Ishikawa (cell line): Measurements from ENCODE around the gene ZNF592.

Source experiments
- CEBPB ChIP-seq: IDR thresholded peaks from 2 replicates; pipeline ENCODE4 v1.6.1; 2012
- CREB1 ChIP-seq: IDR thresholded peaks from 2 replicates; pipeline ENCODE4 v1.6.1; 2012; ENCODE audit warnings: low read depth
- EGR1 ChIP-seq: IDR thresholded peaks from 2 replicates; pipeline ENCODE4 v1.6.1; 2012
- EP300 ChIP-seq: IDR thresholded peaks from 2 replicates; pipeline ENCODE4 v1.6.1; 2012; ENCODE audit warnings: borderline replicate concordance
- FOXM1 ChIP-seq: IDR thresholded peaks from 2 replicates; pipeline ENCODE4 v1.6.1; 2012; ENCODE audit warnings: low read depth, borderline replicate concordance
- MAX ChIP-seq: IDR thresholded peaks from 2 replicates; pipeline ENCODE4 v1.6.1; 2012
- NFIC ChIP-seq: IDR thresholded peaks from 2 replicates; pipeline ENCODE4 v1.6.1; 2012
- RAD21 ChIP-seq: IDR thresholded peaks from 2 replicates; pipeline ENCODE4 v1.6.1; 2012; ENCODE audit warnings: low read depth
- REST ChIP-seq: IDR thresholded peaks from 2 replicates; pipeline ENCODE4 v1.6.1; 2012; ENCODE audit warnings: low read depth, mild to moderate bottlenecking
- TAF1 ChIP-seq: IDR thresholded peaks from 2 replicates; pipeline ENCODE4 v1.6.1; 2012; ENCODE audit warnings: low read depth, mild to moderate bottlenecking
- TCF12 ChIP-seq: IDR thresholded peaks from 2 replicates; pipeline ENCODE4 v1.6.1; 2012; ENCODE audit warnings: low read depth
- TEAD4 ChIP-seq: IDR thresholded peaks from 2 replicates; pipeline ENCODE4 v1.6.1; 2012
- USF1 ChIP-seq: IDR thresholded peaks from 2 replicates; pipeline ENCODE4 v1.6.1; 2012
- YY1 ChIP-seq: IDR thresholded peaks from 2 replicates; pipeline ENCODE4 v1.6.1; 2012; ENCODE audit warnings: low read depth
- ZBTB7A ChIP-seq: IDR thresholded peaks from 2 replicates; pipeline ENCODE4 v1.6.1; 2012; ENCODE audit warnings: low read depth

ZNF592 gene

DNA sequence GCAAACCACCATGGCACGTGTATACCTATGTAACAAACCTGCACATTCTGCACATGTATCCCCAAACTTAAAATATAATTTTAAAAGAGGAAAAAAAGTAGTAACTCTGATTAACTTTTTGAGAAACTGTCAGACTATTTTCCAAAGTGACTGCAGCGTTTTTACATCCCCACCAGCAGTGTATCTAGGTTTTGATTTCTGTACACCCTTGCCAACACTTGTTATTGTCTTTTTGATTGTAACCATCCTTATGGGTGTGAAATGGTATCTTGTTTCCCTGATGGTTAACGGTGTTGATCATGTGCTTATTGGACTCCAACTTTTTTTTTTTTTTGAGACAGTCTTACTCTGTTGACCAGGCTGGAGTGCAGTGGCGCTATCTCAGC, 45.8 kb downstream of the ZNF592 start:
- TF ChIP-seq FOXM1 (no peak), USF1 (no peak), TEAD4 (no peak), TAF1 (no peak), YY1 (no peak), CREB1 (no peak), RAD21 (no peak), TCF12 (no peak), MAX (no peak), REST (no peak), EP300 (no peak), EGR1 (no peak), ZBTB7A (no peak)

- TF ChIP-seq REST: no peak
Observed at GRCh38 chr15:84795186-84795585, 46.8 kb downstream of the ZNF592 start.

DNA sequence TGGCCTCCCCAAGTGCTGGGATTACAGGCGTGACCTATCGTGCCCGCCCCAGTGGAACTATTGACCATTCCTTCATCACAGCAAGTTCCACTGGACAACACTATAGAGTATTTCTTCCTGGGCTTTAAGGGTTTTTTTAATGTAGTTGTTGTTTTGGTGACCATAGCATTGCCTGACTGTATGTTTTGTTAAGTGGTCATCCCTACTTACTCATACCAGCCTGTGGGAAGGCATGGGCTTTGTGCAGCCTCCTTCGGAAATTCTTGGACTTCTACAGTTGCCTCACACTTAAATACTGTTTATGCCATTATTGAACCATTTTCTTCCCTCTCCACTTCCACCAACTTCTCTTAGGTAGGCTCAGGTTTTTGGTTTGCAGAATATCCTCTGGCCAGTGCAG, 48.8 kb downstream of the ZNF592 start:
- TF ChIP-seq EP300: no peak
- TF ChIP-seq TEAD4: no peak
- TF ChIP-seq MAX: no peak
- TF ChIP-seq ZBTB7A: no peak
- no peak for TF ChIP-seq TCF12
- TF ChIP-seq RAD21: no peak
- TF ChIP-seq CEBPB: no peak
- no peak for TF ChIP-seq EGR1
- no peak for TF ChIP-seq CREB1
- TF ChIP-seq NFIC: no peak
- TF ChIP-seq USF1: no peak
- no peak for TF ChIP-seq TAF1
- TF ChIP-seq REST: no peak
- TF ChIP-seq FOXM1: no peak
- TF ChIP-seq YY1: no peak

GRCh38 chr15:84797801-84798200, 49.4 kb downstream of the ZNF592 start:
- no peak for TF ChIP-seq TCF12
- TF ChIP-seq RAD21: no peak
- TF ChIP-seq YY1: no peak

GRCh38 chr15:84798436-84798946, 50.1 kb downstream of the ZNF592 start:
- TF ChIP-seq FOXM1 (no peak), NFIC (no peak), TAF1 (no peak), MAX (no peak), REST (no peak)
